Uterus (tissue), 2 donors: ENCODE data around the gene TMPRSS11A.

Experiments used
- POLR2A ChIP-seq, 2 donors: fragments of 450-650 bp; IDR thresholded peaks; one replicate each; pipeline ENCODE4 v1.6.1; 2016; ENCODE audit warnings: antibody characterized with exemption in 2 of 2, mild to moderate bottlenecking in 1 of 2, moderate library complexity in 1 of 2
- TF ChIP-seq, protein P1 (sequence below), 4 experiments: fragments of 200-600 bp in 2 of 4; fragments of 450-650 bp in 2 of 4; sonication (generic) in 2 of 4; IDR thresholded peaks; one replicate each; pipeline ENCODE4 v1.5.1; 2016 to 2019; ENCODE audit warnings: antibody characterized with exemption in 4 of 4, mild to moderate bottlenecking in 2 of 4, moderate library complexity in 1 of 4

DNA sequence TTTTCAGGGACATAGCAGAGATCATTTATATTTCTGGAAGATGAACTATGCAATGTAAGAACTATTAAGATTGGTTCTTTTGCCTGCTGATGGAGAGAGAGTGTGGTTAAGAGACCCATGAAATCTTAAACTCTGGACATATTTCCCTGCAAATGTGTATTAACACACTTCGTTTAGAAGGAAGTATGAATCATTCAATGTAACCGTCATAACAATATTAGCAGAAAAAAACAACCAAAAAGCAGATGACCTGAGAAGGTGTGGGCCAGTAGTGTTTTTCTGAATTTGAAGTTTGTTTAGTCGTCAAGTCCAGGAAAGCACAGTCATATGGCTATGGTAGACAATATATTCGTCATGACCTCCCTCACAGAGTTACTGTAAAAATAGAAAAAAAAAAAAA, 77.0 kb downstream of the TMPRSS11A start:
- TF ChIP-seq, protein P1, sequence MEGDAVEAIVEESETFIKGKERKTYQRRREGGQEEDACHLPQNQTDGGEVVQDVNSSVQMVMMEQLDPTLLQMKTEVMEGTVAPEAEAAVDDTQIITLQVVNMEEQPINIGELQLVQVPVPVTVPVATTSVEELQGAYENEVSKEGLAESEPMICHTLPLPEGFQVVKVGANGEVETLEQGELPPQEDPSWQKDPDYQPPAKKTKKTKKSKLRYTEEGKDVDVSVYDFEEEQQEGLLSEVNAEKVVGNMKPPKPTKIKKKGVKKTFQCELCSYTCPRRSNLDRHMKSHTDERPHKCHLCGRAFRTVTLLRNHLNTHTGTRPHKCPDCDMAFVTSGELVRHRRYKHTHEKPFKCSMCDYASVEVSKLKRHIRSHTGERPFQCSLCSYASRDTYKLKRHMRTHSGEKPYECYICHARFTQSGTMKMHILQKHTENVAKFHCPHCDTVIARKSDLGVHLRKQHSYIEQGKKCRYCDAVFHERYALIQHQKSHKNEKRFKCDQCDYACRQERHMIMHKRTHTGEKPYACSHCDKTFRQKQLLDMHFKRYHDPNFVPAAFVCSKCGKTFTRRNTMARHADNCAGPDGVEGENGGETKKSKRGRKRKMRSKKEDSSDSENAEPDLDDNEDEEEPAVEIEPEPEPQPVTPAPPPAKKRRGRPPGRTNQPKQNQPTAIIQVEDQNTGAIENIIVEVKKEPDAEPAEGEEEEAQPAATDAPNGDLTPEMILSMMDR (IDR thresholded peaks at IDR 0.05), result no peak
- TF ChIP-seq POLR2A (IDR thresholded peaks at IDR 0.05), result no peak
